Astrocyte (in vitro differentiated cells and primary cell): Measurements from ENCODE around the gene RNLS. TPM values are rescaled to one million over a fixed set of nuclear protein-coding genes. Genes with fewer than 3 reads are reported as not detected.

Experiments
- DNase-seq: peaks from one replicate; pipeline ENCODE4 v3.0.0-alpha.2; 2010; ENCODE audit warnings: low read depth
- FAIRE-seq: peaks from 2 replicates; lab custom pipeline; 2011; peaks lifted over from hg19 to GRCh38; lab: Jason Lieb, UNC
- H2AFZ ChIP-seq: 2 replicates; pipeline ENCODE4 v1.6.0; 2012; ENCODE audit warnings: low read depth, low read length, inconsistent platforms
- H3K27ac ChIP-seq: 2 replicates; pipeline ENCODE4 v1.5.1; 2011; ENCODE audit warnings: low read depth, low read length, inconsistent platforms
- H3K27me3 ChIP-seq: 2 replicates; pipeline ENCODE4 v1.6.0; 2011; ENCODE audit warnings: low read length, inconsistent platforms; ENCODE audit not compliant: insufficient read depth
- H3K36me3 ChIP-seq: 2 replicates; pipeline ENCODE4 v1.5.1; 2011; ENCODE audit warnings: low read length, inconsistent platforms; ENCODE audit not compliant: insufficient read depth
- H3K4me1 ChIP-seq: 2 replicates; pipeline ENCODE4 v1.5.1; 2011; ENCODE audit warnings: low read length, inconsistent platforms; ENCODE audit not compliant: insufficient read depth
- H3K4me2 ChIP-seq: 2 replicates; pipeline ENCODE4 v1.6.0; 2012; ENCODE audit warnings: low read length, inconsistent platforms
- H3K4me3 ChIP-seq: 2 replicates; pipeline ENCODE4 v1.5.1; 2011; ENCODE audit warnings: low read depth, mild to moderate bottlenecking, low read length, inconsistent platforms; ENCODE audit not compliant: insufficient read depth
- H3K79me2 ChIP-seq: 2 replicates; pipeline ENCODE4 v1.6.0; 2012; ENCODE audit warnings: mild to moderate bottlenecking, low read length, inconsistent platforms; ENCODE audit not compliant: insufficient read depth
- H3K9ac ChIP-seq: 2 replicates; pipeline ENCODE4 v1.6.0; 2012; ENCODE audit warnings: mild to moderate bottlenecking, low read length, inconsistent platforms
- H3K9me3 ChIP-seq: 2 replicates; pipeline ENCODE4 v1.5.1; 2012; ENCODE audit warnings: low read depth, mild to moderate bottlenecking, low read length, inconsistent platforms; ENCODE audit not compliant: insufficient read depth
- H4K20me1 ChIP-seq: 2 replicates; pipeline ENCODE4 v1.6.0; 2012; ENCODE audit warnings: low read length, inconsistent platforms; ENCODE audit not compliant: insufficient read depth
- H3K27ac Mint-ChIP-seq: one replicate; pipeline ENCODE4 v1.8.0; 2021; ENCODE audit warnings: mild to moderate bottlenecking, mixed read lengths; ENCODE audit not compliant: unreplicated experiment
- H3K27me3 Mint-ChIP-seq: one replicate; pipeline ENCODE4 v1.8.0; 2021; ENCODE audit warnings: low read depth, mixed read lengths; ENCODE audit not compliant: unreplicated experiment
- H3K36me3 Mint-ChIP-seq: one replicate; pipeline ENCODE4 v1.8.0; 2021; ENCODE audit warnings: low read depth, mixed read lengths; ENCODE audit not compliant: unreplicated experiment
- H3K4me1 Mint-ChIP-seq: one replicate; pipeline ENCODE4 v1.8.0; 2021; ENCODE audit warnings: low read depth, mixed read lengths; ENCODE audit not compliant: unreplicated experiment
- H3K4me3 Mint-ChIP-seq: one replicate; pipeline ENCODE4 v1.8.0; 2021; ENCODE audit warnings: mild to moderate bottlenecking, moderate library complexity, mixed read lengths; ENCODE audit not compliant: unreplicated experiment
- H3K9me3 Mint-ChIP-seq: one replicate; pipeline ENCODE4 v1.8.0; 2021; ENCODE audit warnings: mild to moderate bottlenecking, mixed read lengths; ENCODE audit not compliant: unreplicated experiment
- CTCF ChIP-seq: IDR thresholded peaks from 2 replicates; pipeline ENCODE4 v1.5.1; 2011; ENCODE audit warnings: low read depth, mild to moderate bottlenecking, inconsistent platforms, low read length, moderate library complexity; ENCODE audit not compliant: insufficient read depth
- EZH2 ChIP-seq: IDR thresholded peaks from 2 replicates; pipeline ENCODE4 v1.6.1; 2012; ENCODE audit warnings: mild to moderate bottlenecking, low read length, inconsistent platforms; ENCODE audit not compliant: insufficient read depth
- total RNA-seq: library from RNA; stranded (reverse); gene quantifications from 2 replicates; pipeline ENCODE4 v1.2.1, GENCODE V29; 2021

The RNLS gene
- total RNA-seq, 1 donor from 2014 or later: 6.9 TPM

GRCh38 chr10:88493691-88494483 lies 89.2 kb downstream of the RNLS start:
- H3K27ac Mint-ChIP-seq: no peak overlapping the region

GRCh38 chr10:88491314-88491713 lies 91.8 kb downstream of the RNLS start:
- Histone ChIP-seq H3K4me1 (no peaks in the 10 kb centered on the region), H3K4me2 (no peak overlapping the region), H3K79me2 (no peaks in the 10 kb centered on the region), H3K27ac (no peak overlapping the region), H3K27me3 (no peaks in the 10 kb centered on the region), H3K9ac (no peak overlapping the region), H2AFZ (no peak overlapping the region), H3K9me3 (no peaks in the 10 kb centered on the region), H3K4me3 (no peak overlapping the region), H3K36me3 (no peaks in the 10 kb centered on the region), H4K20me1 (no peaks in the 10 kb centered on the region)
- Mint-ChIP-seq H3K4me1 (no peaks in the 10 kb centered on the region), H3K9me3 (no peaks in the 10 kb centered on the region), H3K27me3 (peaks cover 2% of the 10 kb centered on the region), H3K36me3 (no peaks in the 10 kb centered on the region), H3K27ac (no peak overlapping the region), H3K4me3 (no peak overlapping the region)
- TF ChIP-seq EZH2 (no peak), CTCF (no peak)
- DNase-seq: no peak
- no peak for FAIRE-seq

More at GRCh38 chr10:88493691-88494483, 89.2 kb downstream of the RNLS start:
- no peak overlapping the region for H3K9ac ChIP-seq
- no peaks in the 10 kb centered on the region for H3K79me2 ChIP-seq
- H3K4me3 Mint-ChIP-seq: no peak overlapping the region
- H3K27ac ChIP-seq: no peak overlapping the region
- no peaks in the 10 kb centered on the region for H3K9me3 Mint-ChIP-seq
- no peaks in the 10 kb centered on the region for H3K36me3 Mint-ChIP-seq
- H3K27me3 Mint-ChIP-seq: peaks cover 2% of the 10 kb centered on the region
- no peaks in the 10 kb centered on the region for H3K9me3 ChIP-seq
- H3K4me1 ChIP-seq: no peaks in the 10 kb centered on the region
- H3K4me1 Mint-ChIP-seq: no peaks in the 10 kb centered on the region
- H3K4me2 ChIP-seq: peak overlapping the region; percentile 56
- FAIRE-seq: no peak
- no peaks in the 10 kb centered on the region for H3K27me3 ChIP-seq
- no peaks in the 10 kb centered on the region for H4K20me1 ChIP-seq
- peak; percentile 75 for DNase-seq
- no peaks in the 10 kb centered on the region for H3K36me3 ChIP-seq
- TF ChIP-seq CTCF (no peak), EZH2 (no peak)
- no peak overlapping the region for H3K4me3 ChIP-seq
- H2AFZ ChIP-seq: peak overlapping the region; percentile 12
